HG02870 (cell line): ENCODE data around the gene MS4A18.
A peak's percentile ranks its signal among the peaks of the same experiment; 100 is the strongest.

Source experiments
- ATAC-seq: cut with Tn5 transposase; IDR thresholded peaks from one replicate; pipeline ENCODE4 v1.9.1; 2021; ENCODE audit warnings: mild to moderate bottlenecking, moderate library complexity; ENCODE audit not compliant: unreplicated experiment

Gene MS4A18

GRCh38 chr11:60764879-60765278, 40.4 kb downstream of the MS4A18 start:
- peak; percentile 41 for ATAC-seq

GRCh38 chr11:60765355-60765754, 40.8 kb downstream of the MS4A18 start:
- no peak for ATAC-seq

- no peak for ATAC-seq
These were observed 42.0 kb downstream of the MS4A18 start for GRCh38 chr11:60766547-60766946.

- ATAC-seq = no peak
These were observed 42.9 kb downstream of the MS4A18 start for GRCh38 chr11:60767388-60767811.

- ATAC-seq = no peak
These were observed 43.7 kb downstream of the MS4A18 start for GRCh38 chr11:60768202-60768601.

GRCh38 chr11:60769273-60769672, 44.8 kb downstream of the MS4A18 start:
- no peak for ATAC-seq

GRCh38 chr11:60769811-60770210, 45.3 kb downstream of the MS4A18 start:
- no peak for ATAC-seq

- ATAC-seq = no peak
These were observed 46.6 kb downstream of the MS4A18 start for GRCh38 chr11:60771146-60771545.

- peak; percentile 43 for ATAC-seq
These were observed 47.5 kb downstream of the MS4A18 start for GRCh38 chr11:60771879-60772525.

GRCh38 chr11:60772666-60773065, 48.1 kb downstream of the MS4A18 start:
- no peak for ATAC-seq

GRCh38 chr11:60774726-60775125, 50.2 kb downstream of the MS4A18 start:
- no peak for ATAC-seq

GRCh38 chr11:60775420-60775961, 51.0 kb downstream of the MS4A18 start:
- ATAC-seq = no peak

- no peak for ATAC-seq
These were observed 51.6 kb downstream of the MS4A18 start for GRCh38 chr11:60776167-60776566.

GRCh38 chr11:60777106-60777505, 52.6 kb downstream of the MS4A18 start:
- no peak for ATAC-seq

GRCh38 chr11:60777572-60777971, 53.1 kb downstream of the MS4A18 start:
- ATAC-seq = no peak

GRCh38 chr11:60780065-60780464, 55.5 kb downstream of the MS4A18 start:
- ATAC-seq = no peak

- ATAC-seq = no peak
These were observed 56.3 kb downstream of the MS4A18 start for GRCh38 chr11:60780774-60781173.

GRCh38 chr11:60781286-60781980, 56.9 kb downstream of the MS4A18 start:
- ATAC-seq = no peak

- ATAC-seq = no peak
These were observed 57.4 kb downstream of the MS4A18 start for GRCh38 chr11:60781981-60782316.

GRCh38 chr11:60782393-60783140, 58.0 kb downstream of the MS4A18 start:
- ATAC-seq = no peak

GRCh38 chr11:60783141-60783484, 58.6 kb downstream of the MS4A18 start:
- no peak for ATAC-seq

GRCh38 chr11:60783911-60784310, 59.4 kb downstream of the MS4A18 start:
- ATAC-seq = no peak
